Measurements from ENCODE around the gene HBZ. TPM values are rescaled to one million over a fixed set of nuclear protein-coding genes. Genes with fewer than 3 reads are reported as not detected.

The HBZ gene
- total and polyA plus RNA-seq, 9 of the 15 experiments (the other 6 are each of a cell fraction or from before 2014, with no cell fraction given): 58.0 to 610 (median 113) TPM

GRCh38 chr16:143047-143446 lies 9.4 kb upstream of the HBZ start (continued):
- TF ChIP-seq GABPB1 (CRISPR knock-in tag; IDR thresholded peaks at IDR 0.05) (peak; percentile 23; the same call in 1 of the 2 replicates), ZNF224 (CRISPR knock-in tag; IDR thresholded peaks at IDR 0.05) (no peak), KLF13 (tag; IDR thresholded peaks at IDR 0.05; ENCODE audit: borderline replicate concordance, low read depth) (no peak), PCBP2 (IDR thresholded peaks at IDR 0.05; ENCODE audit: low read depth, low read length, poor library complexity, severe bottlenecking) (no peak), GTF3C2 (IDR thresholded peaks at IDR 0.05; ENCODE audit: borderline replicate concordance, extremely low read depth, insufficient read length) (no peak), TEAD4 (IDR thresholded peaks at IDR 0.05; ENCODE audit: low read length) (peak; percentile 95), TEAD4 (CRISPR knock-in tag; IDR thresholded peaks at IDR 0.05; ENCODE audit: borderline replicate concordance) (no peak), ASH1L (IDR thresholded peaks at IDR 0.05; ENCODE audit: borderline replicate concordance, low read depth, partially characterized antibody) (no peak), ZEB2 (IDR thresholded peaks at IDR 0.05) (peak; percentile 81; the same call in 1 of the 2 replicates), BRD9 (IDR thresholded peaks at IDR 0.05; ENCODE audit: low read depth, partially characterized antibody) (no peak), SREBF2 (CRISPR knock-in tag; IDR thresholded peaks at IDR 0.05) (no peak), ZNF584 (CRISPR knock-in tag; IDR thresholded peaks at IDR 0.05; ENCODE audit: low read depth) (no peak), SMAD3 (CRISPR knock-in tag; conservative IDR thresholded peaks at IDR 0.05) (no peak), CBFA2T3 (IDR thresholded peaks at IDR 0.05) (peak; percentile 98), RBBP5 (IDR thresholded peaks at IDR 0.05; ENCODE audit: borderline replicate concordance, insufficient read depth, low read length, poor library complexity, severe bottlenecking) (peak; percentile 19), ZNF780A (CRISPR knock-in tag; IDR thresholded peaks at IDR 0.05) (no peak), ZNF143 (CRISPR knock-in tag; IDR thresholded peaks at IDR 0.05) (no peak), ZBTB7A (IDR thresholded peaks at IDR 0.05; ENCODE audit: borderline replicate concordance, control insufficient read depth, low read depth, low read length) (peak; percentile 71; the same call in 1 of the 2 replicates)
- TF ChIP-seq, protein P1, sequence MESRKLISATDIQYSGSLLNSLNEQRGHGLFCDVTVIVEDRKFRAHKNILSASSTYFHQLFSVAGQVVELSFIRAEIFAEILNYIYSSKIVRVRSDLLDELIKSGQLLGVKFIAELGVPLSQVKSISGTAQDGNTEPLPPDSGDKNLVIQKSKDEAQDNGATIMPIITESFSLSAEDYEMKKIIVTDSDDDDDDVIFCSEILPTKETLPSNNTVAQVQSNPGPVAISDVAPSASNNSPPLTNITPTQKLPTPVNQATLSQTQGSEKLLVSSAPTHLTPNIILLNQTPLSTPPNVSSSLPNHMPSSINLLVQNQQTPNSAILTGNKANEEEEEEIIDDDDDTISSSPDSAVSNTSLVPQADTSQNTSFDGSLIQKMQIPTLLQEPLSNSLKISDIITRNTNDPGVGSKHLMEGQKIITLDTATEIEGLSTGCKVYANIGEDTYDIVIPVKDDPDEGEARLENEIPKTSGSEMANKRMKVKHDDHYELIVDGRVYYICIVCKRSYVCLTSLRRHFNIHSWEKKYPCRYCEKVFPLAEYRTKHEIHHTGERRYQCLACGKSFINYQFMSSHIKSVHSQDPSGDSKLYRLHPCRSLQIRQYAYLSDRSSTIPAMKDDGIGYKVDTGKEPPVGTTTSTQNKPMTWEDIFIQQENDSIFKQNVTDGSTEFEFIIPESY (CRISPR knock-in tag; IDR thresholded peaks at IDR 0.05): no peak
- TF ChIP-seq, protein P2, sequence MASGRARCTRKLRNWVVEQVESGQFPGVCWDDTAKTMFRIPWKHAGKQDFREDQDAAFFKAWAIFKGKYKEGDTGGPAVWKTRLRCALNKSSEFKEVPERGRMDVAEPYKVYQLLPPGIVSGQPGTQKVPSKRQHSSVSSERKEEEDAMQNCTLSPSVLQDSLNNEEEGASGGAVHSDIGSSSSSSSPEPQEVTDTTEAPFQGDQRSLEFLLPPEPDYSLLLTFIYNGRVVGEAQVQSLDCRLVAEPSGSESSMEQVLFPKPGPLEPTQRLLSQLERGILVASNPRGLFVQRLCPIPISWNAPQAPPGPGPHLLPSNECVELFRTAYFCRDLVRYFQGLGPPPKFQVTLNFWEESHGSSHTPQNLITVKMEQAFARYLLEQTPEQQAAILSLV (tag; IDR thresholded peaks at IDR 0.05): no peak
